Lower lobe of right lung (tissue), 2 donors: ENCODE measurements around the gene CXCL10. TPM values are rescaled to one million over a fixed set of nuclear protein-coding genes. Genes with fewer than 3 reads are reported as not detected.

Experiments
- ATAC-seq, 2 donors: fragments of 200-7000 bp; cut with Tn5 transposase; one replicate each; pipeline ENCODE4 v1.9.1; 2020 to 2022; ENCODE audit warnings: mild to moderate bottlenecking in 2 of 2, moderate library complexity in 2 of 2
- DNase-seq: peaks from one replicate; pipeline ENCODE4 v3.0.0-alpha.2; 2020
- H3K27ac ChIP-seq: fragments of 200-600 bp; one replicate; pipeline ENCODE4 v1.8.0; 2022
- H3K27me3 ChIP-seq: fragments of 200-600 bp; one replicate; pipeline ENCODE4 v1.8.0; 2022; ENCODE audit warnings: low read depth
- H3K36me3 ChIP-seq: fragments of 200-600 bp; one replicate; pipeline ENCODE4 v1.8.0; 2022; ENCODE audit warnings: mild to moderate bottlenecking
- H3K4me1 ChIP-seq: fragments of 200-600 bp; one replicate; pipeline ENCODE4 v1.8.0; 2022
- H3K4me3 ChIP-seq: fragments of 200-600 bp; one replicate; pipeline ENCODE4 v1.8.0; 2022; ENCODE audit warnings: mild to moderate bottlenecking
- H3K9me3 ChIP-seq: fragments of 200-600 bp; one replicate; pipeline ENCODE4 v1.8.0; 2022
- CTCF ChIP-seq: fragments of 200-600 bp; IDR thresholded peaks from one replicate; pipeline ENCODE4 v1.8.0; 2022; ENCODE audit warnings: antibody characterized with exemption, mild to moderate bottlenecking
- intact Hi-C: fragments of 100-400 bp; cut with DNase I; formaldehyde crosslinking; loops from one replicate; pipeline ENCODE4 v1.11.0; 2022
- total RNA-seq: library from RNA; stranded (reverse); fragmentation: NEBNext Ultra II Directional; extraction: Animal tissue kit (Norgen Biotek cat#: 25700); gene quantifications from one replicate; pipeline ENCODE4 v1.2.1, GENCODE V29; 2021
- donor health status: DM: no; HTN: yes; CAD: no; lungs with severe emphysema.

Gene CXCL10
- total RNA-seq, 1 donor from 2014 or later = 3.3 TPM

- no peak for DNase-seq
- no peak overlapping the region for H3K27ac ChIP-seq
- no peak overlapping the region for H3K4me3 ChIP-seq
- TF ChIP-seq CTCF = no peak
- intact Hi-C loops = loop anchor here (10.0 kb wide), 1 partner anchor 67 kb away; the partner anchor contains the start of gene SDAD1
- H3K9me3 ChIP-seq = no peaks in the 10 kb centered on the region
- no peaks in the 10 kb centered on the region for H3K36me3 ChIP-seq
- no peaks in the 10 kb centered on the region for H3K27me3 ChIP-seq
- ATAC-seq = no peak
- no peaks in the 10 kb centered on the region for H3K4me1 ChIP-seq
Measured at GRCh38 chr4:76061421-76061820, 38.1 kb upstream of the CXCL10 start.

- no peaks in the 10 kb centered on the region for H3K4me1 ChIP-seq
- no peak overlapping the region for H3K4me3 ChIP-seq
- H3K27ac ChIP-seq = no peak overlapping the region
- H3K36me3 ChIP-seq = no peaks in the 10 kb centered on the region
- intact Hi-C loops = loop anchor here (10.0 kb wide), 1 partner anchor 66 kb away; the partner anchor contains the start of gene SDAD1
- ATAC-seq (peak in 1 of 2 donors; percentile 46), DNase-seq (no peak)
- no peak for TF ChIP-seq CTCF
- H3K9me3 ChIP-seq = no peaks in the 10 kb centered on the region
- no peaks in the 10 kb centered on the region for H3K27me3 ChIP-seq
Measured at GRCh38 chr4:76060506-76060905, 37.2 kb upstream of the CXCL10 start.

- H3K36me3 ChIP-seq = no peaks in the 10 kb centered on the region
- H3K4me3 ChIP-seq = no peak overlapping the region
- H3K27me3 ChIP-seq = no peaks in the 10 kb centered on the region
- intact Hi-C loops = loop anchor here (10.0 kb wide), 1 partner anchor 65 kb away; the partner anchor contains the start of gene SDAD1
- no peaks in the 10 kb centered on the region for H3K9me3 ChIP-seq
- no peak overlapping the region for H3K27ac ChIP-seq
- no peaks in the 10 kb centered on the region for H3K4me1 ChIP-seq
- no peak for DNase-seq
- TF ChIP-seq CTCF = no peak
- peak; percentile 35 to 65 for ATAC-seq
Measured at GRCh38 chr4:76059750-76060149, 36.5 kb upstream of the CXCL10 start.

- no peaks in the 10 kb centered on the region for H3K27me3 ChIP-seq
- no peaks in the 10 kb centered on the region for H3K36me3 ChIP-seq
- DNase-seq (no peak), ATAC-seq (peak in 1 of 2 donors; percentile 35)
- no peaks in the 10 kb centered on the region for H3K4me1 ChIP-seq
- TF ChIP-seq CTCF = no peak
- no peaks in the 10 kb centered on the region for H3K9me3 ChIP-seq
- intact Hi-C loops = no loop called here
- H3K27ac ChIP-seq = no peak overlapping the region
- no peak overlapping the region for H3K4me3 ChIP-seq
Measured at GRCh38 chr4:76058888-76059426, 35.7 kb upstream of the CXCL10 start.

GRCh38 chr4:76058302-76058701 is 35.0 kb upstream of the CXCL10 start:
- intact Hi-C loops = no loop called here
- no peaks in the 10 kb centered on the region for H3K4me1 ChIP-seq
- H3K27ac ChIP-seq = no peak overlapping the region
- ATAC-seq (no peak), DNase-seq (no peak)
- H3K9me3 ChIP-seq = no peaks in the 10 kb centered on the region
- no peak overlapping the region for H3K4me3 ChIP-seq
- no peak for TF ChIP-seq CTCF
- H3K36me3 ChIP-seq = no peaks in the 10 kb centered on the region
- no peaks in the 10 kb centered on the region for H3K27me3 ChIP-seq
